Urinary bladder (tissue), 4 donors: Measurements from ENCODE around the gene RNF13. TPM values are rescaled to one million over a fixed set of nuclear protein-coding genes. Genes with fewer than 3 reads are reported as not detected.
A peak's percentile ranks its signal among the peaks of the same experiment; 100 is the strongest.

ENCODE experiments used
- DNase-seq: peaks from one replicate; pipeline ENCODE4 v3.0.0-alpha.2; 2015; ENCODE audit errors: extremely low spot score
- H3K27ac ChIP-seq: one replicate; pipeline ENCODE4 v1.5.1; 2013; ENCODE audit warnings: low read depth, mild to moderate bottlenecking, moderate library complexity
- H3K36me3 ChIP-seq: one replicate; pipeline ENCODE4 v1.6.1; 2013; ENCODE audit warnings: mild to moderate bottlenecking, moderate library complexity; ENCODE audit not compliant: insufficient read depth
- H3K4me1 ChIP-seq: one replicate; pipeline ENCODE4 v1.6.1; 2013; ENCODE audit warnings: mild to moderate bottlenecking, moderate library complexity; ENCODE audit not compliant: insufficient read depth
- H3K4me3 ChIP-seq: one replicate; pipeline ENCODE4 v1.5.1; 2013; ENCODE audit warnings: low read depth, low read length
- WGBS: extraction: QIAGEN DNeasy Blood & Tissue Kit; methylation state at CpG from one replicate; pipeline ENCODE4 v1.1.7; 2013; 5-methylcytosine and 5-hydroxymethylcytosine counted together
- polyA plus RNA-seq: library from polyadenylated mRNA; stranded (reverse); fragments of 200-250 nt; gene quantifications from one replicate; pipeline ENCODE4 v1.2.3, GENCODE V29; 2013
- total RNA-seq: library from RNA; depleted of rRNA; stranded (reverse); fragments of >200 nt; gene quantifications from one replicate; pipeline ENCODE4 v1.2.3, GENCODE V29; 2014
- donor health status: healthy with polysubstance abuse.
- donor health status: healthy.

RNF13 gene, protein sequence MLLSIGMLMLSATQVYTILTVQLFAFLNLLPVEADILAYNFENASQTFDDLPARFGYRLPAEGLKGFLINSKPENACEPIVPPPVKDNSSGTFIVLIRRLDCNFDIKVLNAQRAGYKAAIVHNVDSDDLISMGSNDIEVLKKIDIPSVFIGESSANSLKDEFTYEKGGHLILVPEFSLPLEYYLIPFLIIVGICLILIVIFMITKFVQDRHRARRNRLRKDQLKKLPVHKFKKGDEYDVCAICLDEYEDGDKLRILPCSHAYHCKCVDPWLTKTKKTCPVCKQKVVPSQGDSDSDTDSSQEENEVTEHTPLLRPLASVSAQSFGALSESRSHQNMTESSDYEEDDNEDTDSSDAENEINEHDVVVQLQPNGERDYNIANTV
- 162 TPM for total RNA-seq
- polyA plus RNA-seq: 74.8 TPM

DNA sequence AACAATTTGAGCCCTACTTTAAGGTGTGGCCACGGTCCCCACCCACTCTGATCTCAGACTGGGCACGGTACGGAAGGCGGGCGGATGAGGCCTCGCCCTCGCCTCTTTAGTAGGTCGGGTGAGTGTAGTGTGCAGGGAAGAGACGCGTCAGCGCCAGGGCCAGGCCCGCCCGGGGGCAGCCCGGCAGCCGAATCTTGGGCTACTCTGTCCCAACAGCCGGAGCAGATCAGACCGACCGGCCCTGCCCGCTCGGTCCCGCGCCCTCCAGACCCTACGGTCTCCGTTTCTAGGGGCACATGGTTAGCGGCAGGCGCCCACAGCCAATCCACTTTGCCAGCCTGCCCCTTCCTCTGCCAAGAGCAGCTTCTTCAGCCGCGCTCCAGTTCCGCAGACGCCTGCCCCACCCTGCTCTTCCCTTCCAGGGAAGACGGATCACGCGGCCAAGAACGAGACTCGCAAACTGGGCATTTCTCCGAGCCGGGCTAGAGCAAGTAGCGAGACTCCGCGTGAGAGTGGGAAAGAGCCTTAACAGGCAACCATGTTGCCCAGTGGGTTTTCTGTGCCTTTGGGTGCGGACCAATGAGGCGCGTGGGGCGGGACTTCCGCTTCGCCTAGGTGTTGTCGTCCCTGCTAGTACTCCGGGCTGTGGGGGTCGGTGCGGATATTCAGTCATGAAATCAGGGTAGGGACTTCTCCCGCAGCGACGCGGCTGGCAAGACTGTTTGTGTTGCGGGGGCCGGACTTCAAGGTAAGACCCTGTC is at the start of gene RNF13:
RNF13 (plus strand) TSS at position 610 of the 761 bp plus-strand sequence. CDS start 32,812 bp downstream, outside the sequence.
- Histone ChIP-seq H3K36me3 (no peaks in the 10 kb centered on the region), H3K4me1 (no peaks in the 10 kb centered on the region), H3K27ac (peak within 1 kb of the TSS; percentile 98), H3K4me3 (peak within 1 kb of the TSS; percentile 63)
- peak; percentile 93 for DNase-seq
- under 1% methylated on average over 56 of the region's 56 CpGs for WGBS

DNA sequence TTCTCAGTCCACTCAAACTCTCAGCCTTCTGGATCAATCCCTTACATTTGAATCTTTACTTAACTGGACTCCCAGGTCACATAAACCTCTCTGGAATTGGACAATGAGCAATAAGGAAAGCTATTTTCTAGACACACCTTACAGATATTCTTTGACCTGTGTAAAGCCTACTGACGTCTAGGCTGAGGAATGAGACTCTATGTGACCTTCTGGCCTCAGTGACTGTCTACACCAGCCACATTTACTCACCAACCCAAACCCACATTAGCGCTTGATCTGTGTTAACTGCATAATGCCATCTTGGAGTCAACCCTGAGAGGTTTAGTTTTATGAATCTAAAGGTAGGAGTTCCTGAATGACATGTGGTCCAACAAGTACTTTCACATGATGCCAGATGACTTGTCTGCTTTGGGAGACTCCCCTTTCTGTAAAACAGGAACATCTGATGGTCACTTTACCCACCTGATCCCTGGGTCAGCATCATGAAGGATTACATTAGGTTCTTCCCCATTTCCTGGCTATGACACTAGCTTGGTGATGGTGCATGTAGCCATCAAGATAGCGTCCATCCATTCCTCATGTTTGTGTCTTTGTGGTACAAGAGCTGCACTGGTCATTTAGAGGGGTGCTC is 49.3 kb upstream of the RNF13 start:
- H3K36me3 ChIP-seq: no peaks in the 10 kb centered on the region
- 69% methylated on average over 3 of the region's 3 CpGs for WGBS
- H3K4me1 ChIP-seq: no peaks in the 10 kb centered on the region
- DNase-seq: no peak
- H3K27ac ChIP-seq: no peak overlapping the region
- no peak overlapping the region for H3K4me3 ChIP-seq

DNA sequence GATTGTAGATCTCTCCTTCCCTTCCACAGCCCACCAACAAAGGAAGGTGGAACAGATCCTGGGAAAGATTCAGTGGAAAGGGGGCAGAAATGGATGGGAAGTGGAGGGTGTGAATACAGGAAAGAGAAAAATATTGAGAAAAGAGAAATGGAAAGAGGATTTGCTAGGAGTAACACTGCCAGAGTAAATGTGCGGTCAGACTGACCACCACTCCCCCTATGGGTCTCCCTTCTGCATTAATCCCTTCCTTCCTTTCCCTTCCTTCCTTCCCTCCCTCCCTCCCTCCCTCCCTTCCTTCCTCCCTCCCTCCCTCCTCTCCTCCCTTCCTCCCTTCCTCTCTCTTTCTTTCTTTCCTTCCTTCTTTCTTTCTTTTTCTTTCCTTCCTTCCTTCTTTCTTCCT is 48.7 kb upstream of the RNF13 start:
- 65% methylated on average over 1 of the region's 1 CpG for WGBS
- Histone ChIP-seq H3K36me3 (no peaks in the 10 kb centered on the region), H3K4me1 (no peaks in the 10 kb centered on the region), H3K4me3 (no peak overlapping the region), H3K27ac (no peak overlapping the region)
- DNase-seq: no peak

DNA sequence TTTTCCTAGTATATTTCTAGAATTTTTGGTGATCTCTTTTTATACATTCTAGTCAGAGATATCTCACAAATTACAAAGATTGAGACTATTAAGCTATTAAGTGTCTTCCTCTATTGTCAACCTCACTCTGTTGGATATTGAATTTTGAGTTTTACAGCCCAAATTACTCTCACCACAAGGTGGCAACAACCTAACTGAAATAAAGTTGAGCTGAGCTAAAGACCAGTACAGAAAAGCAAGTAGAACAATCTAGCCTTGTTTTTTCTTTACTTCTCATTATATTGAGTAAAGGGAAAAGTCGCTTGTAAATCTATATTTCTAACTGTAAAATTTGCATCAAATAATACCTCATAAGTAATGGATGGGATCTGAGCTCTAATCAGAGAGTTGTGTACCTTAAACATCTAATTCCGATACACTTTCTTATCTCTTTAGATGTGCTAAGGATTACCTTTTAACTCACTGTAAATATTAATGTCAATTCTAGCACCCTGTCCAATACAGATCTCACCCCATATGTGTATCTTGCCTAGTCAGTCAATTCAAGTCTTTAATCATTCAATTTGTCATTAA is 47.2 kb upstream of the RNF13 start:
- WGBS: 51% methylated on average over 2 of the region's 2 CpGs

DNA sequence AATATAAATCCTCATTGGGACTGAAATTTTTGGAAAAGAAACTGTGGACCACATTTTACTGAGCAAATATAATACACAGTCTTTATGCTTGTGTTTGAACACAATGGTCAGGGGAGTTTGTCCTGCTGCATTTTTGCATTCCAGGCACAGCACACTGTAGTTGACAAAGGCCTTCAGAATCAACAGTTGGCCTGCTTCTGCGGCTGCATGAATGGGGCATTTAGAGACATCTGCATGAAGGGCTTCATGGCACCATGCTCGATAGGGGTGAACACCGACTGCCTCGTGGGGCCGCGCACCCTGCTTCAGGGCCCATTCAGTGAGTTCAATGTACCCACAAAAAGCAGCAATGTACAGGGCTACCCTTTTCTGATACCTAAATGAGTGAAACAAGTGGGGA is 45.3 kb upstream of the RNF13 start:
- H3K4me1 ChIP-seq: no peaks in the 10 kb centered on the region
- no peaks in the 10 kb centered on the region for H3K36me3 ChIP-seq
- DNase-seq: no peak
- no peak overlapping the region for H3K27ac ChIP-seq
- no peak overlapping the region for H3K4me3 ChIP-seq
- 88% methylated on average over 6 of the region's 6 CpGs for WGBS

More for the DNA sequence above, 47.2 kb upstream of the RNF13 start:
- Histone ChIP-seq H3K36me3 (no peaks in the 10 kb centered on the region), H3K27ac (no peak overlapping the region), H3K4me1 (no peaks in the 10 kb centered on the region), H3K4me3 (no peak overlapping the region)
- no peak for DNase-seq

DNA sequence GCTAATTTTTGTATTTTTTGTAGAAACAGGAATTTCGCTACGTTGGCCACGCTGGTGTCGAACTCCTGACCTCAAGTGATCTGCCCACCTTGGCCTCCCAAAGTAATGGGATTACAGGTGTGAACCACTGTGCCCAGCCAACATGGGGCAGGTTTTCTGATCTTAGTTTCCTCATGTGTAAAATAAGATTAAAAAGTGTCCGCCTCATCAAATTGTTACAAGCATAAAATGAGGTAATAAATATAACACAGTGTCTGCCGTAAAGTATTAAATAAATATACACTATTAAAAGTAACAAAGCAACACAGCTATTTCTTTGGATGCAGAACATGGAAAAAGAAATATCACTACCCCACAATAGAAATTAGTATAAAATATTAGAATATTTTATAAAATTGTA is 44.3 kb upstream of the RNF13 start:
- no peaks in the 10 kb centered on the region for H3K4me1 ChIP-seq
- no peak overlapping the region for H3K4me3 ChIP-seq
- no peak overlapping the region for H3K27ac ChIP-seq
- H3K36me3 ChIP-seq: no peaks in the 10 kb centered on the region
- WGBS: 92% methylated on average over 6 of the region's 6 CpGs
- DNase-seq: no peak

DNA sequence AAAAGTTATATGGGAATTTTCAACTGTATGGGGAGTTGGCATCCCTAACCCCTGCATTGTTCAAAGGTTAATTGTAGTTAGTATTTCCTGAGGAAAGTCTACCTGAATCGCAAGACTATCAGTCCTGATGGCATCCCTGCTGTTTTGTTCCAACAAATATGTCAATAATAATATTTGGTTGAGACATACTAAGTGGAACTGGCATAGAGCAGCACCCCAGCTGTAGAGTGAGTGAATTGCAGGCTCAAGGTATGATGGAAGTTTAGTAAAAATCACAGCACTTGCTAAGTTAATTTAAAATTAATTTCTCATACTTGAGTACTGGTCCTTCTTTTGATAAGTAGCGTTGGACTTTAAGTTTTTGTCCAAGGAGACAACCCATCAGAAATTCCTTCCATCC is 42.8 kb upstream of the RNF13 start:
- Histone ChIP-seq H3K27ac (no peak overlapping the region), H3K36me3 (no peaks in the 10 kb centered on the region), H3K4me3 (no peak overlapping the region), H3K4me1 (no peaks in the 10 kb centered on the region)
- 92% methylated on average over 2 of the region's 2 CpGs for WGBS
- DNase-seq: no peak

DNA sequence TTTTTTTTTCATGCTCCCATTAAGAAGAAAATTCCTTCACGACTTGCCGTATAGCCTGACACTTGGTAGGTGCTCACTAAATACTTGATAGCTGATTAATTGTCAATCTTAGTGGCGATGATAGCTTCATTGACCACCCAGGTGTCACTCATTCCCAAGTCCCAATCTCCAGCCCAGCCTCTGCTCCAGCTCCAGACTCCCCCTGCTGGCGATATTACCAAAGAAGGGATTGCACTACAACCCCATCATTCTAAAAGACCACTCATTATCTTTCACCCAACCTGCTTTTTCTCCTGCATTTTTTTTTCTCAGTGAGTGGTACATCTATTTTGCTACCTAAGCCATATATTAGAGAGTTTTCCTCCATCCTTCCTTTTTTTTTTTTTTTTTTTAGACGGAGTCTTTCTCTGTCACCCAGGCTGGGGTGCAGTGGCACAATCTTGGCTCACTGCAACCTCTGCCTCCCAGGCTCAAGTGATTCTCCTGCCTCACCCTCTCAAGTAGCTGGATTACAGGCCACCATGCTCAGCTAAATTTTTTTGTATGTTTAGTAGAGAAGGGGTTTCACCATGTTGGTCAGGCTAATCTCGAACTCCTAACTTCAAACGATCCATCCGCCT is 41.3 kb upstream of the RNF13 start:
- Histone ChIP-seq H3K4me3 (no peak overlapping the region), H3K36me3 (no peaks in the 10 kb centered on the region), H3K4me1 (no peaks in the 10 kb centered on the region), H3K27ac (no peak overlapping the region)
- DNase-seq: no peak
- WGBS: 55% methylated on average over 8 of the region's 8 CpGs

DNA sequence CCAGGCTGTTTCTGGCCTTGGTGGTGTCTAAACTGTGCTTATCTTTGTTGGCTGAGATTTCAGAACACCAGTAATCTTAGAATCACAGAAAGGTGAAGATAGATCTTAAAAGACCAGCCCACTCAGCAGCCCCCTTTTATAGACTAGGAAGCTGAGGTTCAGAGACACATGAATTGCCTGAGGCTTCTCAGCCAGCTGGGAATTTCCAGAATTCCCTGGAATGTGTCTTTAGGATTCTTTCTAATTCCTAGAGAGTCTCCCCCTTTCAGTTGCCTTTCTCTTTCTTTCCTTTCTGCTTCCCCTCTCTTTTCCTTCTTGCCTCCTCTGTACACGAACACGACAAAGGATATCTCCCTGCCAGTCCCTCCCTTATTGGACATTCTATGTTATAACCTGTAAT is 40.2 kb upstream of the RNF13 start:
- WGBS: 90% methylated on average over 2 of the region's 2 CpGs
- H3K27ac ChIP-seq: no peak overlapping the region
- no peak overlapping the region for H3K4me3 ChIP-seq
- H3K36me3 ChIP-seq: no peaks in the 10 kb centered on the region
- no peaks in the 10 kb centered on the region for H3K4me1 ChIP-seq
- no peak for DNase-seq

DNA sequence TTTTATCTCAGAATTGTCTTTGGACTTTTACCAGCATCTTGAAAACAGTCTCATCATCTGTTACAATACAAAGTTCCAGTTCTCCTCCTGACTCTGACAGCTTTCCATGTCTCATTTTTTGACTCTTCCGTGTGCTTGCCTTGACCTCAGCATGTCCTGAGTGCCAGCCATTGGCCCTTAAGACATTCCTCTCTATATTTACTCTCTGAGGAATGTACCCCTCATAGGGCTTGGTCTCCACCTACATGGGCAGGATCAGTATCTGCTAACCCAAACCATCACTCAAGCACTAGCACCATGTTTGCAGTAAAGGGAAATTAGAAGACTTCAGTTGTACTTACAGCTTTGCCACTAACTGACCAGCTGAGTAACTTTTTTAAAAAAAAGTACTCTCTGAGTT is 36.8 kb upstream of the RNF13 start:
- Histone ChIP-seq H3K4me1 (no peaks in the 10 kb centered on the region), H3K27ac (no peak overlapping the region)

DNA sequence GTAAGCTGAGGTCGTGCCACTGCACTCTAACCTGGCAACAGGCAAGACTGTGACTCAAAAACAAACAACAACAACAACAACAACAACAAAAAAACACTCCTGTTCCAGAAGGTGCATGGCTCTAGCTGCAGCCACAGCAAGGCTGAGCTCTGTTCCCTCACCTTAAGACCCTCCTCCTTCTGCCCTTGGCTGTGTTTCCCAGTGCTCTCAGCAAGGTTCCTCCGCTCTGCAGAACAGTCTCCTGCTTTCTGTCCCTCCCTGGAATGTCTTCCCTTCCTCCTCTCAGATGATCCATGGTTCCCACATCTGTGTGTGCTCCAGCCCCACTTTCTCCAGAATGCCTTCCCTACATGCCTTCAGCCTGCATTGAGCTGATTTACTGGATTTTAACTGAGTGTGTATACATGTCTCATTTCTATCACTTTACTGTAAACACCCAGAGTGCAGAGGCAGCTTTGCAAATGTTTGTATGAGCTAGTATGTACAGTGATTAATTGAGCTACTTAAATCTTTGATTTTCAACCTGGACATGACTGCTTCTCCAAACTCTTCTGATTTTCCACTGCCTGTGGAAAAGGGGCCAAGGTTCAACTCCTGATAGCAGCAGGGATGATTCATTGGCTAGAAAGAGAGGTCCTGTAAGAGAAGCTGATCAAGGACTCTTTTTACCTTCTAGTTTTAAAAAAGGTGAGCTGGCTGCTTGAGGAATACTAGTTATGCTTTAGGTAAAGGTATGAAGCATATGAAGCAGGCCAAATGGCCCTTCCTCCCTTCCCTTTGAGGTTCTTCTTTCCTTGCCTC is 35.4 kb upstream of the RNF13 start:
- no peaks in the 10 kb centered on the region for H3K4me1 ChIP-seq
- H3K36me3 ChIP-seq: no peaks in the 10 kb centered on the region
- H3K4me3 ChIP-seq: no peak overlapping the region
- 53% methylated on average over 2 of the region's 2 CpGs for WGBS
- H3K27ac ChIP-seq: no peak overlapping the region
- no peak for DNase-seq

More for the DNA sequence above, 36.8 kb upstream of the RNF13 start:
- Histone ChIP-seq H3K36me3 (no peaks in the 10 kb centered on the region), H3K4me3 (no peak overlapping the region)
- no peak for DNase-seq
- 64% methylated on average over 1 of the region's 1 CpG for WGBS

DNA sequence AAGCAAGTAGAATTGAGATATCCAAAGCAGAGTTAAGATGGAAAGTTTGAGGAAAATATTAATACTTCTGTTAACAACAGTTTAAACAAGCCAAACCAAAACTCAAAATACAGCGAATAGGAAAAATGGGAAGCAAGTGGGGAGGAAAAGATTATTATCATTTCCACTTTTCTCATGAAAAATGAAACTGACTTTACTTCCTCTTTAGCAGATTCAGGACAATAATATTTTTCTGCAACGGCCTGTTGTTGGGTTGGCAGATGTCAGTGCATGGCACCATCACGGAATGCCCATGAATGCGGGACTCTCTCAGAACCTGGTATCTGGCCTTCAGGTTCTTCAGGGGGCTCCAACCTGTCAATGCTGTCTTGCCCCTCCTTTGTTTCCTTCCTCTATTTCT is 31.8 kb upstream of the RNF13 start:
- Histone ChIP-seq H3K4me3 (no peak overlapping the region), H3K36me3 (no peaks in the 10 kb centered on the region), H3K4me1 (no peaks in the 10 kb centered on the region), H3K27ac (no peak overlapping the region)
- DNase-seq: no peak
- WGBS: 82% methylated on average over 4 of the region's 4 CpGs

DNA sequence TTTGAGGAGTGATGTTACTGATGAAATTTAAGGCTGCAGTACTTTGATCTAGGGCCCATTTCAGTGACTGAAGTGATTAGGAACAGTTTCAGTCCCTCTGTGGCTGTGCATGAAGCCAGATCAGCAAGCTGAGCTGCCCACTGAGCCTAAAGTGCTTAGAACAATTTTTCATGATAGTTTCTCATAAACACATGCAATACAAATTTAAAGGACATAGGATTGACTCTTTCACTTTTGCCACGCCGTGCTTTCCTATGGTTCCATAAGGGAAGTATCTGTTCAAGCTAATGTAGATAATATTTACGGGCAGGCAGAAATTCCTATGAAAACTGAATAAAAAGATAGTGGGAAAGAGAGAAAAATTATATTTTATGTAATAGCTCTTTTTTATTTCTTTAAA is 31.3 kb upstream of the RNF13 start:
- Histone ChIP-seq H3K36me3 (no peaks in the 10 kb centered on the region), H3K27ac (no peak overlapping the region), H3K4me1 (no peaks in the 10 kb centered on the region), H3K4me3 (no peak overlapping the region)
- WGBS: 85% methylated on average over 3 of the region's 3 CpGs
- no peak for DNase-seq
